WTC11 (cell line): ENCODE results near the gene HAP1. TPM values are rescaled to one million over a fixed set of nuclear protein-coding genes. Genes with fewer than 3 reads are reported as not detected.
A peak's percentile ranks its signal among the peaks of the same experiment; 100 is the strongest.

Experiments
- ATAC-seq: fragments of 200-7000 bp; cut with Tn5 transposase; 2 replicates; pipeline ENCODE4 v1.10.0; 2021; ENCODE audit warnings: mild to moderate bottlenecking, moderate library complexity
- Bru-seq: library from RNA; stranded (reverse); fragments of 400-500 nt; gene quantifications from one replicate; lab custom pipeline; 2021; lab: Mats Ljungman, UMichigan
- CTCF ChIA-PET: fragments of 300-600 bp; sonication (Branson Sonifier 250); formaldehyde crosslinking; loops from one replicate; lab custom pipeline; 2021; ENCODE audit warnings: antibody characterized with exemption; lab: Charles Lee
- POLR2A ChIA-PET: fragments of 350-600 bp; sonication (Branson Sonifier 250); formaldehyde crosslinking; loops from one replicate; lab custom pipeline; 2021; ENCODE audit warnings: antibody characterized with exemption; lab: Charles Lee
- DNase-seq: peaks from one replicate; pipeline ENCODE4 v3.0.0; 2021; ENCODE audit warnings: low spot score
- H3K27ac Mint-ChIP-seq: 2 replicates; pipeline ENCODE4 v1.8.0; 2021; ENCODE audit warnings: mixed read lengths
- H3K27me3 Mint-ChIP-seq: 2 replicates; pipeline ENCODE4 v1.8.0; 2021; ENCODE audit warnings: low read depth, mild to moderate bottlenecking, moderate library complexity, mixed read lengths
- H3K36me3 Mint-ChIP-seq: 2 replicates; pipeline ENCODE4 v1.8.0; 2021; ENCODE audit warnings: mixed read lengths
- H3K4me1 Mint-ChIP-seq: 2 replicates; pipeline ENCODE4 v1.8.0; 2022; ENCODE audit warnings: mixed read lengths
- H3K4me3 Mint-ChIP-seq: 2 replicates; pipeline ENCODE4 v1.8.0; 2021; ENCODE audit warnings: mild to moderate bottlenecking, moderate library complexity, mixed read lengths
- H3K9me3 Mint-ChIP-seq: 2 replicates; pipeline ENCODE4 v1.8.0; 2021; ENCODE audit warnings: mixed read lengths
- CBFB ChIP-seq: sonication (generic); formaldehyde crosslinking; IDR thresholded peaks from 2 replicates; pipeline ENCODE4 v1.8.1; 2022; ENCODE audit warnings: mild to moderate bottlenecking, low read depth, missing genetic modification reagents
- CREM ChIP-seq: sonication (generic); formaldehyde crosslinking; IDR thresholded peaks from 2 replicates; pipeline ENCODE4 v1.8.1; 2022; ENCODE audit warnings: mild to moderate bottlenecking, missing genetic modification reagents, moderate library complexity
- ESRRA ChIP-seq: sonication (generic); formaldehyde crosslinking; IDR thresholded peaks from 2 replicates; pipeline ENCODE4 v1.8.1; 2022; ENCODE audit warnings: mild to moderate bottlenecking, missing genetic modification reagents, borderline replicate concordance
- ETV6 ChIP-seq: sonication (generic); formaldehyde crosslinking; IDR thresholded peaks from 2 replicates; pipeline ENCODE4 v1.8.1; 2022; ENCODE audit warnings: mild to moderate bottlenecking, missing genetic modification reagents
- FOXJ3 ChIP-seq: sonication (generic); formaldehyde crosslinking; IDR thresholded peaks from 2 replicates; pipeline ENCODE4 v1.9.0; 2021; ENCODE audit warnings: missing genetic modification reagents, mild to moderate bottlenecking, borderline replicate concordance
- FOXP1 ChIP-seq: sonication (generic); formaldehyde crosslinking; IDR thresholded peaks from 2 replicates; pipeline ENCODE4 v1.8.0; 2022; ENCODE audit warnings: missing genetic modification reagents, mild to moderate bottlenecking, moderate library complexity, borderline replicate concordance
- FOXP4 ChIP-seq: sonication (generic); formaldehyde crosslinking; IDR thresholded peaks from 2 replicates; pipeline ENCODE4 v1.8.0; 2022; ENCODE audit warnings: mild to moderate bottlenecking, missing genetic modification reagents
- GABPB1 ChIP-seq: sonication (generic); formaldehyde crosslinking; IDR thresholded peaks from 2 replicates; pipeline ENCODE4 v1.8.1; 2023; ENCODE audit warnings: mild to moderate bottlenecking, missing genetic modification reagents
- JUN ChIP-seq: sonication (generic); formaldehyde crosslinking; IDR thresholded peaks from 2 replicates; pipeline ENCODE4 v1.8.0; 2023; ENCODE audit warnings: mild to moderate bottlenecking, missing genetic modification reagents
- NFE2L1 ChIP-seq: sonication (generic); formaldehyde crosslinking; IDR thresholded peaks from 2 replicates; pipeline ENCODE4 v1.8.1; 2023; ENCODE audit warnings: missing genetic modification reagents
- NR1H2 ChIP-seq: sonication (generic); formaldehyde crosslinking; IDR thresholded peaks from 2 replicates; pipeline ENCODE4 v1.9.0; 2021; ENCODE audit warnings: mild to moderate bottlenecking, moderate library complexity, missing genetic modification reagents
- NR3C1 ChIP-seq: sonication (generic); formaldehyde crosslinking; conservative IDR thresholded peaks from 2 replicates; pipeline ENCODE4 v1.8.1; 2023; ENCODE audit warnings: low read depth, mild to moderate bottlenecking, missing genetic modification reagents
- SMAD3 ChIP-seq: sonication (generic); formaldehyde crosslinking; IDR thresholded peaks from 2 replicates; pipeline ENCODE4 v1.8.0; 2022; ENCODE audit warnings: missing genetic modification reagents, mild to moderate bottlenecking, borderline replicate concordance
- SP1 ChIP-seq: sonication (generic); formaldehyde crosslinking; conservative IDR thresholded peaks from 2 replicates; pipeline ENCODE4 v1.8.1; 2022; ENCODE audit warnings: missing genetic modification reagents
- STAT6 ChIP-seq: sonication (generic); formaldehyde crosslinking; conservative IDR thresholded peaks from 2 replicates; pipeline ENCODE4 v1.8.1; 2023; ENCODE audit warnings: mild to moderate bottlenecking, low read depth, missing genetic modification reagents, moderate library complexity
- USF1 ChIP-seq: sonication (generic); formaldehyde crosslinking; IDR thresholded peaks from 2 replicates; pipeline ENCODE4 v1.8.0; 2022; ENCODE audit warnings: mild to moderate bottlenecking, missing genetic modification reagents
- ZBTB43 ChIP-seq: sonication (generic); formaldehyde crosslinking; IDR thresholded peaks from 2 replicates; pipeline ENCODE4 v1.8.1; 2023; ENCODE audit warnings: mild to moderate bottlenecking, missing genetic modification reagents
- ZNF121 ChIP-seq: sonication (generic); formaldehyde crosslinking; IDR thresholded peaks from 2 replicates; pipeline ENCODE4 v1.8.0; 2023; ENCODE audit warnings: missing genetic modification reagents
- ZNF138 ChIP-seq: sonication (generic); formaldehyde crosslinking; conservative IDR thresholded peaks from 2 replicates; pipeline ENCODE4 v1.8.1; 2022; ENCODE audit warnings: mild to moderate bottlenecking, moderate library complexity, missing genetic modification reagents
- long read RNA-seq, 3 experiments: library from RNA in 1 of 3; library from capped mRNA in 1 of 3; library from polyadenylated mRNA in 1 of 3; unstranded in 2 of 3; stranded (forward) in 1 of 3; transcript quantifications; one replicate each; pipeline ENCODE4 v2.0.0, GENCODE V29; 2021
- total RNA-seq: library from RNA; stranded (reverse); gene quantifications from 3 replicates; pipeline ENCODE4 v1.2.3, GENCODE V29; 2021
- TF ChIP-seq, protein P1 (sequence below): sonication (generic); formaldehyde crosslinking; IDR thresholded peaks from 2 replicates; pipeline ENCODE4 v1.8.1; 2023; ENCODE audit warnings: mild to moderate bottlenecking, missing genetic modification reagents, borderline replicate concordance
- TF ChIP-seq, protein P2 (sequence below): fragments of 250-450 bp; sonication (Bioruptor Pico); IDR thresholded peaks from 2 replicates; pipeline ENCODE4 v1.9.0; 2021; ENCODE audit warnings: mild to moderate bottlenecking

HAP1 gene, protein sequence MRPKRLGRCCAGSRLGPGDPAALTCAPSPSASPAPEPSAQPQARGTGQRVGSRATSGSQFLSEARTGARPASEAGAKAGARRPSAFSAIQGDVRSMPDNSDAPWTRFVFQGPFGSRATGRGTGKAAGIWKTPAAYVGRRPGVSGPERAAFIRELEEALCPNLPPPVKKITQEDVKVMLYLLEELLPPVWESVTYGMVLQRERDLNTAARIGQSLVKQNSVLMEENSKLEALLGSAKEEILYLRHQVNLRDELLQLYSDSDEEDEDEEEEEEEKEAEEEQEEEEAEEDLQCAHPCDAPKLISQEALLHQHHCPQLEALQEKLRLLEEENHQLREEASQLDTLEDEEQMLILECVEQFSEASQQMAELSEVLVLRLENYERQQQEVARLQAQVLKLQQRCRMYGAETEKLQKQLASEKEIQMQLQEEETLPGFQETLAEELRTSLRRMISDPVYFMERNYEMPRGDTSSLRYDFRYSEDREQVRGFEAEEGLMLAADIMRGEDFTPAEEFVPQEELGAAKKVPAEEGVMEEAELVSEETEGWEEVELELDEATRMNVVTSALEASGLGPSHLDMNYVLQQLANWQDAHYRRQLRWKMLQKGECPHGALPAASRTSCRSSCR
- total RNA-seq (4.4 to 5.0 TPM (median 4.4 TPM) in 3 replicates), Bru-seq, nascent RNA (percentile 40 among the genes with signal in this experiment)
- long read RNA-seq, experiment 1, full-length matches to known transcripts = 4 of 16 reads
- long read RNA-seq, experiment 1, partial matches to known transcripts = 3 of 16 reads
- long read RNA-seq, experiment 1, other reads (novel, unspliced or antisense) = 9 of 16 reads
- long read RNA-seq, experiment 2, partial matches to known transcripts = 1 of 6 reads
- long read RNA-seq, experiment 2, other reads (novel, unspliced or antisense) = 4 of 6 reads
- long read RNA-seq, experiment 3 = 0 reads

GRCh38 chr17:41734139-41734948 is at the start of gene HAP1:
TSS of gene HAP1 (minus strand) at chr17:41734643. CDS start at chr17:41734634, 9 bp downstream.
- DNase-seq = peak; percentile 78
- POLR2A ChIA-PET = interaction anchor here (0.7 to 3.4 kb wide), 4 partner anchors 10 to 185 kb away, joined by 3 to 15 read pairs (median 4); partner anchors contain the start of genes ACLY, FKBP10 and JUP
- no peak for TF ChIP-seq ESRRA
- peak; percentile 84; the same call in 1 of the 2 replicates for TF ChIP-seq FOXP1 (CRISPR knock-in tag)
- peak; percentile 69; the same call in 1 of the 2 replicates for TF ChIP-seq ZBTB43 (CRISPR knock-in tag)
- no peak for TF ChIP-seq NR3C1
- no peak; the same call in 1 of the 2 replicates for TF ChIP-seq NFE2L1 (CRISPR knock-in tag)
- TF ChIP-seq, protein P1, sequence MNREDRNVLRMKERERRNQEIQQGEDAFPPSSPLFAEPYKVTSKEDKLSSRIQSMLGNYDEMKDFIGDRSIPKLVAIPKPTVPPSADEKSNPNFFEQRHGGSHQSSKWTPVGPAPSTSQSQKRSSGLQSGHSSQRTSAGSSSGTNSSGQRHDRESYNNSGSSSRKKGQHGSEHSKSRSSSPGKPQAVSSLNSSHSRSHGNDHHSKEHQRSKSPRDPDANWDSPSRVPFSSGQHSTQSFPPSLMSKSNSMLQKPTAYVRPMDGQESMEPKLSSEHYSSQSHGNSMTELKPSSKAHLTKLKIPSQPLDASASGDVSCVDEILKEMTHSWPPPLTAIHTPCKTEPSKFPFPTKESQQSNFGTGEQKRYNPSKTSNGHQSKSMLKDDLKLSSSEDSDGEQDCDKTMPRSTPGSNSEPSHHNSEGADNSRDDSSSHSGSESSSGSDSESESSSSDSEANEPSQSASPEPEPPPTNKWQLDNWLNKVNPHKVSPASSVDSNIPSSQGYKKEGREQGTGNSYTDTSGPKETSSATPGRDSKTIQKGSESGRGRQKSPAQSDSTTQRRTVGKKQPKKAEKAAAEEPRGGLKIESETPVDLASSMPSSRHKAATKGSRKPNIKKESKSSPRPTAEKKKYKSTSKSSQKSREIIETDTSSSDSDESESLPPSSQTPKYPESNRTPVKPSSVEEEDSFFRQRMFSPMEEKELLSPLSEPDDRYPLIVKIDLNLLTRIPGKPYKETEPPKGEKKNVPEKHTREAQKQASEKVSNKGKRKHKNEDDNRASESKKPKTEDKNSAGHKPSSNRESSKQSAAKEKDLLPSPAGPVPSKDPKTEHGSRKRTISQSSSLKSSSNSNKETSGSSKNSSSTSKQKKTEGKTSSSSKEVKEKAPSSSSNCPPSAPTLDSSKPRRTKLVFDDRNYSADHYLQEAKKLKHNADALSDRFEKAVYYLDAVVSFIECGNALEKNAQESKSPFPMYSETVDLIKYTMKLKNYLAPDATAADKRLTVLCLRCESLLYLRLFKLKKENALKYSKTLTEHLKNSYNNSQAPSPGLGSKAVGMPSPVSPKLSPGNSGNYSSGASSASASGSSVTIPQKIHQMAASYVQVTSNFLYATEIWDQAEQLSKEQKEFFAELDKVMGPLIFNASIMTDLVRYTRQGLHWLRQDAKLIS = 0 out of 2 replicates have a peak, but pooled peaks have one; percentile 59
- peak; percentile 93 for TF ChIP-seq ZNF121
- 0 out of 2 replicates have a peak, but pooled peaks have one; percentile 6 for TF ChIP-seq USF1 (CRISPR knock-in tag)
- no peak for TF ChIP-seq SMAD3 (CRISPR knock-in tag)
- 0 out of 2 replicates have a peak, but pooled peaks have one; percentile 11 for TF ChIP-seq STAT6 (CRISPR knock-in tag)
- TF ChIP-seq CBFB (CRISPR knock-in tag) = peak; percentile 84; the same call in 1 of the 2 replicates
- no peak for TF ChIP-seq GABPB1 (CRISPR knock-in tag)
- peak; percentile 67 for TF ChIP-seq SP1
- no peak for TF ChIP-seq NR1H2 (CRISPR knock-in tag)
- TF ChIP-seq, protein P2, sequence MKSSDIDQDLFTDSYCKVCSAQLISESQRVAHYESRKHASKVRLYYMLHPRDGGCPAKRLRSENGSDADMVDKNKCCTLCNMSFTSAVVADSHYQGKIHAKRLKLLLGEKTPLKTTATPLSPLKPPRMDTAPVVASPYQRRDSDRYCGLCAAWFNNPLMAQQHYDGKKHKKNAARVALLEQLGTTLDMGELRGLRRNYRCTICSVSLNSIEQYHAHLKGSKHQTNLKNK = peak; percentile 65; the same call in 1 of the 2 replicates
- 0 out of 2 replicates have a peak, but pooled peaks have one; percentile 15 for TF ChIP-seq ZNF138
- TF ChIP-seq CREM = 0 out of 2 replicates have a peak, but pooled peaks have one; percentile 41
- peak; percentile 67; the same call in 1 of the 2 replicates for TF ChIP-seq ETV6 (CRISPR knock-in tag)
- peak; percentile 17; the same call in 1 of the 2 replicates for TF ChIP-seq FOXP4 (CRISPR knock-in tag)
- no peak for TF ChIP-seq JUN
- TF ChIP-seq FOXJ3 (CRISPR knock-in tag) = no peak

More at GRCh38 chr17:41734139-41734948, at the start of gene HAP1:
- no peaks in the 10 kb centered on the region for H3K9me3 Mint-ChIP-seq
- peak within 1 kb of the TSS; percentile 49; the same call in 1 of the 2 replicates for H3K27ac Mint-ChIP-seq
- peaks cover 76% of the 10 kb centered on the region for H3K27me3 Mint-ChIP-seq
- peak within 1 kb of the TSS; percentile 75 for H3K4me3 Mint-ChIP-seq
- H3K4me1 Mint-ChIP-seq = peaks cover 20% of the 10 kb centered on the region
- CTCF ChIA-PET = interaction anchor here (0.7 to 3.9 kb wide), 3 partner anchors 14 to 67 kb away, joined by 4 to 37 read pairs (median 8); partner anchors contain the start of gene JUP
- H3K36me3 Mint-ChIP-seq = no peaks in the 10 kb centered on the region
- peak; percentile 63 for ATAC-seq
